ENCODE results near the gene BCAS3. TPM values are rescaled to one million over a fixed set of nuclear protein-coding genes. Genes with fewer than 3 reads are reported as not detected.
A peak's percentile ranks its signal among the peaks of the same experiment; 100 is the strongest.

Gene BCAS3
- total RNA-seq, 1 experiment from 2014 or later: 26.3 TPM

DNA sequence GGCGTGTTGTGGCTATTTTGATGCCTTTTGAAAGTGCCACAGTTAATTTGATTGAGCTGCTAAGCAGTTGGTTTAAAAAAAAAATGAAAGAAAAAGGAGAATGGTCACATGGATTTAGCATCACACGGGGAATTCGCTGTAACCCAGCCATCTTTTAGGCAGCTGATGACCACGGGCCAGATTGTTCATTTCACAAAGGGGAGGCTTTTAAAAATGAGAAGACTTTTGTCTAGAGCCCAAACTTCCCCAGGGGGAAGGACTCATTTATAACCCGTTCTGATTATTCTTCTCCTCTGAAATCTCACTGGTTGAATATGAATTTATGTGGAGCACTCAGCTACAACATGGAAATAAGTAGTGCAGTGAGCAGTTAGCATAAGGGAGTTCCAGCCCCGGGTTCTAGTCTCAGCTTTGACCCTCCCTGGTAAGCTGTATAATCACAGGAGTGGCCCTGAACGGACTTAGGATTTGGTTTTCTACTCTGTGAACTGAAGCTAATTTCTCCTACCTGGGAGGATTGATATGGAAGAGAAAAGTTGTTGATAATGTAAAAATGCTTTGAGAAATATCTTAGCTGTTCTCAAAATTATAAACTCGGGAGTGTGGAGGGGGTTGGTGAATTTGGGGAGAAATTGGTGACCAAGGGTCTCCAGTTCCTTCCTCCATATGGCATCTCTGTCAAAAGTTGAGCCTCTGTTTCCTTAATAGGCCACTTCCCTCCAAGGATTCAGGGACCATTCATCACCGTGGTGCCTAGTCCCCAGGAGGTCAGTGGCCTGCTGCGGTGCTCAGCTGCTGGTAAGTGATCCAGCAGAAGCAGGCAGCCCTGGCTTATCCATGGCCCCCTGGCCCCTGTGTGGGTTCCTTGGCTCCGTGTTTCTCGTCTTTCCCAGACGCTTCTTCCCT lies 645.6 kb downstream of the BCAS3 start:
- DNase-seq (ENCODE audit: low read depth, low spot score) (no peak), ATAC-seq (no peak)
- ChIA-PET POLR2A (interaction anchor here (0.9 kb wide), 1 partner anchor 13 kb away, joined by 3 read pairs; no protein-coding TSS in a partner anchor), CTCF (interaction anchor here (0.9 kb wide), 1 partner anchor 351 kb away, joined by 3 read pairs; no protein-coding TSS in a partner anchor), RAD21 (ENCODE audit: low non-redundant PET in 1 of 2, low total read pairs in 2 of 2, uncharacterized antibody in 2 of 2, unreplicated experiment in 2 of 2) (no interaction called here)
- no peaks in the 10 kb centered on the region for H3K27me3 ChIP-seq (ENCODE audit: insufficient read depth, low read length)
- no peaks in the 10 kb centered on the region for H3K9me2 ChIP-seq (ENCODE audit: insufficient read depth)
- H3K27ac ChIP-seq (ENCODE audit: low read depth, low read length): no peak overlapping the region
- H4K20me1 ChIP-seq (ENCODE audit: insufficient read depth): no peaks in the 10 kb centered on the region
- no peak overlapping the region for H3K9ac ChIP-seq (ENCODE audit: low read length)
- H3K9me3 ChIP-seq (ENCODE audit: control insufficient read depth in 1 of 2, insufficient read depth in 1 of 2, low read depth in 1 of 2, low read length in 2 of 2): no peaks in the 10 kb centered on the region
- H3K4me2 ChIP-seq (ENCODE audit: low read length): no peak overlapping the region
- H3K4me3 ChIP-seq (replicated peaks in 1 of 2; ENCODE audit: low read depth in 1 of 2, low read length in 2 of 2): no peak overlapping the region
- intact Hi-C loops (cut with micrococcal nuclease): no loop called here
- H3K79me2 ChIP-seq (ENCODE audit: insufficient read depth, low read length): no peaks in the 10 kb centered on the region
- peaks cover 7 to 16% of the 10 kb centered on the region in 2 experiments; a peak in 3 of 4 replicates for H3K4me1 ChIP-seq (ENCODE audit: control insufficient read depth in 1 of 2, insufficient read depth in 2 of 2, low read length in 2 of 2)
- TF ChIP-seq, protein P1, sequence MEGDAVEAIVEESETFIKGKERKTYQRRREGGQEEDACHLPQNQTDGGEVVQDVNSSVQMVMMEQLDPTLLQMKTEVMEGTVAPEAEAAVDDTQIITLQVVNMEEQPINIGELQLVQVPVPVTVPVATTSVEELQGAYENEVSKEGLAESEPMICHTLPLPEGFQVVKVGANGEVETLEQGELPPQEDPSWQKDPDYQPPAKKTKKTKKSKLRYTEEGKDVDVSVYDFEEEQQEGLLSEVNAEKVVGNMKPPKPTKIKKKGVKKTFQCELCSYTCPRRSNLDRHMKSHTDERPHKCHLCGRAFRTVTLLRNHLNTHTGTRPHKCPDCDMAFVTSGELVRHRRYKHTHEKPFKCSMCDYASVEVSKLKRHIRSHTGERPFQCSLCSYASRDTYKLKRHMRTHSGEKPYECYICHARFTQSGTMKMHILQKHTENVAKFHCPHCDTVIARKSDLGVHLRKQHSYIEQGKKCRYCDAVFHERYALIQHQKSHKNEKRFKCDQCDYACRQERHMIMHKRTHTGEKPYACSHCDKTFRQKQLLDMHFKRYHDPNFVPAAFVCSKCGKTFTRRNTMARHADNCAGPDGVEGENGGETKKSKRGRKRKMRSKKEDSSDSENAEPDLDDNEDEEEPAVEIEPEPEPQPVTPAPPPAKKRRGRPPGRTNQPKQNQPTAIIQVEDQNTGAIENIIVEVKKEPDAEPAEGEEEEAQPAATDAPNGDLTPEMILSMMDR (IDR thresholded peaks at IDR 0.05 in 2 of 3, conservative IDR thresholded peaks at IDR 0.05 in 1 of 3; ENCODE audit: borderline replicate concordance in 1 of 3, insufficient read depth in 1 of 3, low read depth in 2 of 3, low read length in 2 of 3): no peak
- H2AFZ ChIP-seq (ENCODE audit: low read depth, low read length, poor library complexity, severe bottlenecking): no peak overlapping the region
- BruUV-seq (replicated peaks): no TSS peak
- no peaks in the 10 kb centered on the region for H3K36me3 ChIP-seq (ENCODE audit: control insufficient read depth in 1 of 2, insufficient read depth in 2 of 2, low read length in 2 of 2)

DNA sequence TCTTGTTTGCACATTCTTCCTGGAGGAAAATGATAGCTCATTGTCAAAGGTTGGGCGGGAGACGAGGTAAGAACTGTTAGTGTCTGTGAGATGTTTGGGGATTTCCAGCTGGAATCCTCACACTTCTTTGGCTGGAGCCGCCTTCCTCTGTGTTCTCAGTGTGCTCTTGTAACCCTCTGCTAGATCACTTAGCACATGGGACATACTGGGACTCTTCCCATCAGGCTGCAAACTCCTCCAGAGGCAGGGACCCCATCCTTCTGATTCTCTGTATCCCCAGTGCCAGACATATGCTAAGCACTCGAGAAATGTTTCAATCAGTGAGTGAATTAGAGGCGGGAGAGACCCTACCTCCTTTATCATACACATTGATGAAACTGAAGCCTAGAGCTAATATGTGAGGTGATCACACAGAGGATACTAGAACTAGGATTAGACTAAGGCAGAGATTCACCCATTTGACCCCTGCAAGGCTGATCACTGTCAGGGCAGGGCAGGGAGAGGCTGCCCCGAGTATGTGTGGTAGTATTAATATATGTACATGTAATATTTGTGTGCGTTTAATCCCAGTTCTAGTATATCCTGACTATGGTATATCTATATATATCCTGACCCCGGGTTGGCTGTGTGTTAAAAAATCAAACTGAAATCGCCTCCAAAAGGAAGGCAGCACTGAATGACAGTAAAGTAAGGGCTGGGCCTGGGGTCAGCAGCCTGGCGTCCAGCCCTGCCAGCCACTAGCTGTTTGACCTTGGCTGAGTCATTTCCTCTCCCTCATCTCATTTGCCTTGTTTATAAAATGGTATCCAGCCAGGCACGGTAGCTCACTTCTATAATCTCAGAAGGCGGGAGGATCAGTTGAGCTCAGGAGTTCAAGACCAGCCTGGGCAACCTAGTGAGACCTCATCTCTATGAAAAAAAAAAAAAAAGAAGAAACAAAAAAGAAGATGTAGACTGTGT lies 646.5 kb downstream of the BCAS3 start:
- no peaks in the 10 kb centered on the region for H3K36me3 ChIP-seq (ENCODE audit: control insufficient read depth in 1 of 2, insufficient read depth in 2 of 2, low read length in 2 of 2)
- ChIA-PET POLR2A (interaction anchor here (0.9 kb wide), 1 partner anchor 12 kb away, joined by 3 read pairs; no protein-coding TSS in a partner anchor), CTCF (no interaction called here), RAD21 (ENCODE audit: low non-redundant PET in 1 of 2, low total read pairs in 2 of 2, uncharacterized antibody in 2 of 2, unreplicated experiment in 2 of 2) (no interaction called here)
- intact Hi-C loops (cut with micrococcal nuclease): no loop called here
- no peak overlapping the region for H3K9ac ChIP-seq (ENCODE audit: low read length)
- peak; percentile 31; the same call in 1 of the 2 replicates for ATAC-seq
- H3K9me3 ChIP-seq (ENCODE audit: control insufficient read depth in 1 of 2, insufficient read depth in 1 of 2, low read depth in 1 of 2, low read length in 2 of 2): no peaks in the 10 kb centered on the region
- H4K20me1 ChIP-seq (ENCODE audit: insufficient read depth): no peaks in the 10 kb centered on the region
- H3K27ac ChIP-seq (ENCODE audit: low read depth, low read length): no peak overlapping the region
- peaks cover 7 to 16% of the 10 kb centered on the region in 2 experiments; a peak in 3 of 4 replicates for H3K4me1 ChIP-seq (ENCODE audit: control insufficient read depth in 1 of 2, insufficient read depth in 2 of 2, low read length in 2 of 2)
- TF ChIP-seq POLR2A (IDR thresholded peaks at IDR 0.05; ENCODE audit: borderline replicate concordance, extremely low read depth, insufficient read depth, insufficient read length): no peak
- TF ChIP-seq, protein P1 (IDR thresholded peaks at IDR 0.05 in 2 of 3, conservative IDR thresholded peaks at IDR 0.05 in 1 of 3; ENCODE audit: borderline replicate concordance in 1 of 3, insufficient read depth in 1 of 3, low read depth in 2 of 3, low read length in 2 of 3): no peak
- no peaks in the 10 kb centered on the region for H3K9me2 ChIP-seq (ENCODE audit: insufficient read depth)
- H3K4me2 ChIP-seq (ENCODE audit: low read length): peak overlapping the region; percentile 20
- no peaks in the 10 kb centered on the region for H3K27me3 ChIP-seq (ENCODE audit: insufficient read depth, low read length)
- no peak overlapping the region for H3K4me3 ChIP-seq (replicated peaks in 1 of 2; ENCODE audit: low read depth in 1 of 2, low read length in 2 of 2)
- no TSS peak for BruUV-seq (replicated peaks)
- DNase-seq (ENCODE audit: low read depth, low spot score): no peak
- no peak overlapping the region for H2AFZ ChIP-seq (ENCODE audit: low read depth, low read length, poor library complexity, severe bottlenecking)
- H3K79me2 ChIP-seq (ENCODE audit: insufficient read depth, low read length): no peaks in the 10 kb centered on the region

Measured in HCT116 (cell line).